ENCODE measurements around the gene JAZF1. TPM values are rescaled to one million over a fixed set of nuclear protein-coding genes. Genes with fewer than 3 reads are reported as not detected.

The JAZF1 gene
- total and polyA plus RNA-seq, 2 donors, result 30.7 to 31.9 TPM

- no peak overlapping the region for H3K4me3 ChIP-seq (ENCODE audit: low read depth, low read length)
- H3K27ac ChIP-seq (ENCODE audit: low read depth), result no peak overlapping the region
Measured at GRCh38 chr7:28181416-28181815, 821 bp upstream of the JAZF1 start.

DNA sequence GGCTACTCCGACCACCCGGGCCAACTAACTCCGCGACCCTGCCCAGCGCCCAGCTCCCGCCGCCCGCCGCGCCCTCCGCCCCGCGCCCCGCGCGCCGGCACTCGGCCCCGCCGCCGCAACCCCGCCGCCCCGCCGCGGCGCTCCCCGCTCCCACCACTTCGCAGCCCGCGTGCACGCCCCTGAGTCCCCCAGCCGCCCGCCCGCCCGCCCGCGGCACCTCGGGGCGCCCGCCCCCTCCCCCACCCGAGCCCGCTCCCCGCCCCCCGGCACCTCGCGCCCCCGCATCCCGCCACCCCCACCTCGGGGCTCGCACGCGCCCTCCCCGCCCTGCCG, 598 bp downstream of the JAZF1 start:
- Histone ChIP-seq H3K27ac (ENCODE audit: low read depth) (no peak overlapping the region), H3K4me1 (ENCODE audit: insufficient read depth) (no peaks in the 10 kb centered on the region), H3K4me3 (ENCODE audit: low read depth, low read length) (peak overlapping the region; percentile 100), H3K36me3 (ENCODE audit: insufficient read depth) (no peaks in the 10 kb centered on the region)
- DNase-seq (ENCODE audit: extremely low spot score), result no peak
- 2% methylated on average over 44 of the region's 55 CpGs for WGBS

More at GRCh38 chr7:28181416-28181815, 821 bp upstream of the JAZF1 start:
- no peak for DNase-seq (ENCODE audit: extremely low spot score)
- WGBS, result 90% methylated on average over 5 of the region's 5 CpGs
- H3K4me1 ChIP-seq (ENCODE audit: insufficient read depth), result no peaks in the 10 kb centered on the region
- no peaks in the 10 kb centered on the region for H3K36me3 ChIP-seq (ENCODE audit: insufficient read depth)

DNA sequence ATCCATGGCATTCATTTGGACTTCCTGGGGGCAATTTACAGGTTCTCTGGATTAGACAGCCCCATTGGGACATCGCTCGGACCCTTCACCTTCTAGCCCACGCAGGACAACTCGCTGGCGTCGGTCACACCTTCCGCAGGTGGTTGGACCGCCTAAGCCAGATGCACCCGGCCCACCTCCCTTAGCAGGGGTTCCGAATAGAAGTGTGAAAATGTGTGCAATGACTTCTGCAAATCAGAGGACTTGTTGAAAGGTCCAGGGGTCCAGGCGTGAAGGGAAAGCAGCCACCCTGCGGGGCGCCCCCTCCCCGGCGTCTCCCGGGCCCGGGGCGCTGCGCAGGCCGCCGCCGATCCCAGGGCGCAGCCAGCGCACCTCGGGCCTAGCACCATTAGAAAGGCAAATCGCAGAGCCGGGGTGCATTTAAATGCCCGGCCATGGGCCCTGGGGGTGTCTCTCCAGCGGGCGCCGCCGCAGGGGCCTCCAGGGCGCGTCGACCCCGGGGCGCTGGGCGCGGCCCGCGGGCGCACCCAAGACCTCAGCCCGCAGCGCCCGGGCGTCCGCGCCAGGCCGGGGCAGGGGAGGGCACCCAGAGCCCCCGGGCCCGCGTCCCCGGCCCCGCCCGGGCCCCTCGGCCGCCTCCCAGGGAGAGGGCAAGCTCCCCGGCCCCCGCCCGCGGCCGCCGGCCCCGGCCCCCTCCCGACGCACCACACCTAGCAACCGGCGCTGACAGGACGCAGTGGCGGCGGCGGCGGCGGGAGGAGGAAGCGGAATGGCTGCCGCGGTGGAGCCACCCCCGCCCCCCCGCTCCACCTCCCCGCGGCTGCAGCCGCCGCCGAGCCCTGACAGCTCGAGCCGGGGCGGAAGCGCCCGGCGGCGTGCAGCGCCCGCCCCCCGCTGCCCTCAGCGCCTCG, 1.2 kb downstream of the JAZF1 start:
- Histone ChIP-seq H3K4me3 (ENCODE audit: low read depth, low read length) (peak overlapping the region; percentile 100), H3K27ac (ENCODE audit: low read depth) (peak overlapping the region; percentile 44), H3K36me3 (ENCODE audit: insufficient read depth) (no peaks in the 10 kb centered on the region), H3K4me1 (ENCODE audit: insufficient read depth) (no peaks in the 10 kb centered on the region)
- 3% methylated on average over 96 of the region's 96 CpGs for WGBS
- no peak for DNase-seq (ENCODE audit: extremely low spot score)

DNA sequence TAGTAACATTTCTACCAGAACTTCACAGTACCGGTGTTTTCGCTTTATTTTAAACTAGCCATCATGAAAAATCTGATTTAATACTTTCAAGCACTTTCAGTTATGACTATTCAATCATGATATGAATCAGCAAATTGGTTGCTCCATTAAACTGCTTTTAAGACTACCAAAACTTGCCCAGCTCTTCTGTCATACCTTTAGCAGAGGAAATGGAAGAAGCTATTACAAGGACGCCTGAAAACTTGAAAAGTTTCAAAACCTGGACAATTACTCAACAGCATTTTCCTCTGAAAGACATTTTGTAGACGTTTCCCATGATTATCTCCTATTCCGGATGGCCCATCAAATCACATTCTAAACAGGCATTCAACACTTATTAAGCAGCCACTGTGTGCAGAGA, 2.0 kb downstream of the JAZF1 start:
- WGBS, result 70% methylated on average over 5 of the region's 5 CpGs
- no peaks in the 10 kb centered on the region for H3K4me1 ChIP-seq (ENCODE audit: insufficient read depth)
- no peak overlapping the region for H3K4me3 ChIP-seq (ENCODE audit: low read depth, low read length)
- no peaks in the 10 kb centered on the region for H3K36me3 ChIP-seq (ENCODE audit: insufficient read depth)
- DNase-seq (ENCODE audit: extremely low spot score), result no peak
- no peak overlapping the region for H3K27ac ChIP-seq (ENCODE audit: low read depth)

GRCh38 chr7:28177836-28178235, 2.8 kb downstream of the JAZF1 start:
- H3K4me3 ChIP-seq (ENCODE audit: low read depth, low read length), result no peak overlapping the region
- no peaks in the 10 kb centered on the region for H3K4me1 ChIP-seq (ENCODE audit: insufficient read depth)
- no peak overlapping the region for H3K27ac ChIP-seq (ENCODE audit: low read depth)
- DNase-seq (ENCODE audit: extremely low spot score), result no peak
- H3K36me3 ChIP-seq (ENCODE audit: insufficient read depth), result no peaks in the 10 kb centered on the region
- 81% methylated on average over 1 of the region's 1 CpG for WGBS

DNA sequence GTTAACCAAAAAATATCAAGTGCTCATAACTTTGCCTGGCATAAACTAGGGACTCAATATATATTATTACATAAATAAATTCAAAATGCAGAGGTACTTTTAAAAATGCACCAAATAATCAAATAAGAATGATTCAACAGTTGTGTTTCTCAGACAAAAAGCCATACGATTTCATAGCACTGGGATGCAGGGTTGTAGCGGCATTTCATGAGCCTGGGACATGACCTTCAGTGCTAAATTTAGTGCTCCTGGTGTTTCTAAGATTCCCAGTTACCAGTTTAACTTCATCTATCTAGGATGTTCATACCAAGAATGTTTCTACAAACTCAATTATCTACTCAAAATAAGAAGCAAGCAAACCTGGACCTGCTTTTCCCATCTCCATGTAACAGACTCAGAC, 4.0 kb downstream of the JAZF1 start:
- H3K4me3 ChIP-seq (ENCODE audit: low read depth, low read length), result no peak overlapping the region
- no peaks in the 10 kb centered on the region for H3K36me3 ChIP-seq (ENCODE audit: insufficient read depth)
- DNase-seq (ENCODE audit: extremely low spot score), result no peak
- no peaks in the 10 kb centered on the region for H3K4me1 ChIP-seq (ENCODE audit: insufficient read depth)
- WGBS, result 61% methylated on average over 2 of the region's 2 CpGs
- H3K27ac ChIP-seq (ENCODE audit: low read depth), result no peak overlapping the region

GRCh38 chr7:28176174-28176573, 4.4 kb downstream of the JAZF1 start:
- no peak overlapping the region for H3K27ac ChIP-seq (ENCODE audit: low read depth)
- DNase-seq (ENCODE audit: extremely low spot score), result no peak
- H3K4me1 ChIP-seq (ENCODE audit: insufficient read depth), result no peaks in the 10 kb centered on the region
- WGBS, result 76% methylated on average over 4 of the region's 4 CpGs
- H3K36me3 ChIP-seq (ENCODE audit: insufficient read depth), result no peaks in the 10 kb centered on the region
- H3K4me3 ChIP-seq (ENCODE audit: low read depth, low read length), result no peak overlapping the region

DNA sequence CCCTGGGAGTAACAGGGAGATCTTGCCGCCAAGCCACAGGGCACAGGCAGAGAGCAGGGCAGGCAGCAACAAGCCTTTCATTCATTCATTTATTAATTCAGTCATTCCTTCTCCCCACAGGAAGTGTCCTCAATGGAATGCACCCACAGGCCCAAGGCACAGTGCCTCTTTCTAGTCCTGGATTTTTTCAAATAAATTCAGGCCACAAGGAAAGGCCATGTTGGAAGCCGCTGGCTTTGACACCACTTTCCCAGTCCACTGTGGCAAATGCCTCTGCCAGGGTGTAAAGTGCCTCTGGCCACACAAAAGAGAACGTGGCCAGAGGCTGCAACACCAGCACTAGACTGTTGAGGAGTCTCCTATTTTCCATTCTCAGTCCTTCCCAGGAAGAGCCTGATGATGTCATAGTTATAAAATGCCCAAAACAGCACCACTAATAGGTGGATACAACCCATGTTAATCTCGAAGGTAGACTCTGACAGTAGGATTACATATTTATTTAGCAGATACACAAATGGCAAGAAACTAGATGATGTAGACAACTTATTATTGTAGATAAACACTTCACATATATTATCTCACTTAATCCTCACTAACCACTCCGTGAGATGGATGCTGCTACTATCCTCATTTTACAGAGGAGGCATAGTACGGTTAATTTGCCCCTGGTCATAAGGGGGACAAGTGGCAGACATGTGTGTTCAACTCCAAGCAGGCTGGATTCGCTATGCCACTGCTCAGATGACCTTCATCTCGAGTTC, 5.5 kb downstream of the JAZF1 start:
- Histone ChIP-seq H3K4me3 (ENCODE audit: low read depth, low read length) (no peak overlapping the region), H3K36me3 (ENCODE audit: insufficient read depth) (no peaks in the 10 kb centered on the region), H3K4me1 (ENCODE audit: insufficient read depth) (no peaks in the 10 kb centered on the region), H3K27ac (ENCODE audit: low read depth) (no peak overlapping the region)
- WGBS, result 87% methylated on average over 8 of the region's 8 CpGs
- no peak for DNase-seq (ENCODE audit: extremely low spot score)

GRCh38 chr7:28174442-28174841, 6.2 kb downstream of the JAZF1 start:
- Histone ChIP-seq H3K4me1 (ENCODE audit: insufficient read depth) (no peaks in the 10 kb centered on the region), H3K27ac (ENCODE audit: low read depth) (no peak overlapping the region), H3K36me3 (ENCODE audit: insufficient read depth) (no peaks in the 10 kb centered on the region), H3K4me3 (ENCODE audit: low read depth, low read length) (no peak overlapping the region)
- DNase-seq (ENCODE audit: extremely low spot score), result no peak
- WGBS, result 90% methylated on average over 5 of the region's 5 CpGs

- Histone ChIP-seq H3K4me3 (ENCODE audit: low read depth, low read length) (no peak overlapping the region), H3K27ac (ENCODE audit: low read depth) (no peak overlapping the region), H3K4me1 (ENCODE audit: insufficient read depth) (no peaks in the 10 kb centered on the region), H3K36me3 (ENCODE audit: insufficient read depth) (no peaks in the 10 kb centered on the region)
- 85% methylated on average over 1 of the region's 1 CpG for WGBS
- no peak for DNase-seq (ENCODE audit: extremely low spot score)
Measured at GRCh38 chr7:28173531-28173930, 7.1 kb downstream of the JAZF1 start.

- WGBS, result 66% methylated on average over 3 of the region's 3 CpGs
- Histone ChIP-seq H3K4me3 (ENCODE audit: low read depth, low read length) (no peak overlapping the region), H3K36me3 (ENCODE audit: insufficient read depth) (no peaks in the 10 kb centered on the region), H3K27ac (ENCODE audit: low read depth) (no peak overlapping the region), H3K4me1 (ENCODE audit: insufficient read depth) (no peaks in the 10 kb centered on the region)
- no peak for DNase-seq (ENCODE audit: extremely low spot score)
Measured at GRCh38 chr7:28172958-28173357, 7.6 kb downstream of the JAZF1 start.

DNA sequence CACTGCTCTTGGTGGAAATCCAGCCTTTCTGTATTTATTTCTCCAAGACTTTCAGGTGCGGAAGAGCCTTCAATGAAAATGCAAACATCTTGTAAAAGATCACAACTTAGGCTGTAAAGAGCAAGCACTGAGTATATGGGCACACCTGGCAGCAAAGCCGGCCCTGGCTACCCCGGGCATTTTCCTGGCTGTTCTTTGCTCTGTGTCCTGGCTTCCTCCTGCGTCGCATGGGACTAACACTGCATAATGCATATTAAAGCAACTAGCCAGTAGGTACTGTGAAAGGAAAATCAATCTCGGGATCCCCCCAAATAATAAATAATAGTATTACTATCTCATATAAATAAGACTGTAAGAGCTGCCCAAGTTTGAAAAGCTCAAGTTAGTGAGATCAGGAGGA, 9.9 kb downstream of the JAZF1 start:
- DNase-seq (ENCODE audit: extremely low spot score), result no peak
- H3K27ac ChIP-seq (ENCODE audit: low read depth), result no peak overlapping the region
- H3K4me1 ChIP-seq (ENCODE audit: insufficient read depth), result no peaks in the 10 kb centered on the region
- WGBS, result 93% methylated on average over 6 of the region's 6 CpGs
- no peak overlapping the region for H3K4me3 ChIP-seq (ENCODE audit: low read depth, low read length)
- no peaks in the 10 kb centered on the region for H3K36me3 ChIP-seq (ENCODE audit: insufficient read depth)

DNA sequence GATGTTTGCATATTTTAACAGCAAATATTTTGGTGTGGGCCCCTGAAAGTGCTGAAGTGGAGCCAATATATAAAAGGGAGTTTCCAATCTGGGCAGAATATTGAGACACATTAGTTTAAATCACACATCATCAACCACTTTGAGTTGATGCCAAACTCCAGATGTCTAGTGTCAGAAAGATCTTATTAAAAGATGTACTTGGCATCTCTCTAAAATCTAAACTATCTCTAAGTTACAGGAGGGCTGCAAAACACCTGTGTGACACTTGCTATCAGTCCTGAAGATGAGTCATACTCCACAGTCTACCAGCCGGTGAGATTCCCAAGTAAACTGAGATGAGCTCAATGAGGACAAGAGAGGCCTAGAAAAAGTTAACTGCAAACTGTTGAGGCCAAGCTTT, 11.4 kb downstream of the JAZF1 start:
- Histone ChIP-seq H3K36me3 (ENCODE audit: insufficient read depth) (no peaks in the 10 kb centered on the region), H3K4me3 (ENCODE audit: low read depth, low read length) (no peak overlapping the region), H3K27ac (ENCODE audit: low read depth) (no peak overlapping the region), H3K4me1 (ENCODE audit: insufficient read depth) (no peaks in the 10 kb centered on the region)
- DNase-seq (ENCODE audit: extremely low spot score), result no peak
- WGBS, result 25% methylated on average over 1 of the region's 1 CpG
